ENCODE results near the gene RAB3GAP1. TPM values are rescaled to one million over a fixed set of nuclear protein-coding genes. Genes with fewer than 3 reads are reported as not detected.
"Not testable (repeated sequence)": the region's sequence is repeated elsewhere in the genome, so short reads cannot be mapped to it uniquely, and the experiment has no call there.

RAB3GAP1 gene
- total RNA-seq, 2 donors from 2014 or later: 28.5 to 29.6 TPM

- Histone ChIP-seq H3K9me3 (ENCODE audit: control insufficient read depth, low read length) (no peaks in the 10 kb centered on the region), H3K4me3 (ENCODE audit: low read length) (no peak overlapping the region), H3K9ac (ENCODE audit: extremely low read depth, low read length, poor library complexity, severe bottlenecking) (no peak overlapping the region), H3K4me1 (ENCODE audit: control insufficient read depth, insufficient read depth, low read length) (no peaks in the 10 kb centered on the region), H3K27me3 (ENCODE audit: control insufficient read depth, insufficient read depth, low read length, poor library complexity, severe bottlenecking) (no peaks in the 10 kb centered on the region), H3K27ac (ENCODE audit: low read depth, low read length) (no peak overlapping the region), H3K36me3 (ENCODE audit: control insufficient read depth, insufficient read depth, low read length) (no peaks in the 10 kb centered on the region)
- Mint-ChIP-seq H3K4me3 (no peak overlapping the region), H3K27me3 (ENCODE audit: insufficient read depth) (no peaks in the 10 kb centered on the region), H3K36me3 (ENCODE audit: low read depth) (no peaks in the 10 kb centered on the region), H3K9me3 (no peaks in the 10 kb centered on the region), H3K27ac (no peak overlapping the region), H3K4me1 (no peaks in the 10 kb centered on the region)
- no peak for TF ChIP-seq CTCF (conservative IDR thresholded peaks at IDR 0.05)
- 91 to 100% methylated on average over 4 to 5 of the region's 5 CpGs for WGBS, 2 experiments (ENCODE audit: insufficient coverage in 1 of 2, insufficient read length in 1 of 2)
- DNase-seq: no peak
These were observed 28.1 kb upstream of the RAB3GAP1 start for GRCh38 chr2:135023886-135024485.

- H3K9ac ChIP-seq (ENCODE audit: extremely low read depth, low read length, poor library complexity, severe bottlenecking): no peak overlapping the region
- no peak for TF ChIP-seq CTCF (conservative IDR thresholded peaks at IDR 0.05)
- no peak for DNase-seq
- Mint-ChIP-seq H3K4me3 (no peak overlapping the region), H3K27ac (no peak overlapping the region), H3K4me1 (no peaks in the 10 kb centered on the region), H3K9me3 (peaks cover 13% of the 10 kb centered on the region), H3K27me3 (ENCODE audit: insufficient read depth) (no peaks in the 10 kb centered on the region), H3K36me3 (ENCODE audit: low read depth) (no peaks in the 10 kb centered on the region)
- H3K27me3 ChIP-seq (ENCODE audit: control insufficient read depth, insufficient read depth, low read length, poor library complexity, severe bottlenecking): no peaks in the 10 kb centered on the region
- 50 to 94% methylated on average over 1 to 2 of the region's 2 CpGs for WGBS, 2 experiments (ENCODE audit: insufficient coverage in 1 of 2, insufficient read length in 1 of 2)
- no peak overlapping the region for H3K4me3 ChIP-seq (ENCODE audit: low read length)
- H3K27ac ChIP-seq (ENCODE audit: low read depth, low read length): no peak overlapping the region
- no peaks in the 10 kb centered on the region for H3K36me3 ChIP-seq (ENCODE audit: control insufficient read depth, insufficient read depth, low read length)
- no peaks in the 10 kb centered on the region for H3K9me3 ChIP-seq (ENCODE audit: control insufficient read depth, low read length)
- no peaks in the 10 kb centered on the region for H3K4me1 ChIP-seq (ENCODE audit: control insufficient read depth, insufficient read depth, low read length)
These were observed 22.5 kb upstream of the RAB3GAP1 start for GRCh38 chr2:135029481-135030134.

- 82 to 100% methylated on average over 1 of the region's 1 CpG for WGBS, 2 experiments (ENCODE audit: insufficient coverage in 1 of 2, insufficient read length in 1 of 2)
- Histone ChIP-seq H3K4me3 (ENCODE audit: low read length) (no peak overlapping the region), H3K27ac (ENCODE audit: low read depth, low read length) (no peak overlapping the region), H3K9me3 (ENCODE audit: control insufficient read depth, low read length) (no peaks in the 10 kb centered on the region), H3K27me3 (ENCODE audit: control insufficient read depth, insufficient read depth, low read length, poor library complexity, severe bottlenecking) (no peaks in the 10 kb centered on the region), H3K4me1 (ENCODE audit: control insufficient read depth, insufficient read depth, low read length) (no peaks in the 10 kb centered on the region), H3K9ac (ENCODE audit: extremely low read depth, low read length, poor library complexity, severe bottlenecking) (no peak overlapping the region), H3K36me3 (ENCODE audit: control insufficient read depth, insufficient read depth, low read length) (no peaks in the 10 kb centered on the region)
- peak; percentile 55 for DNase-seq
- TF ChIP-seq CTCF (conservative IDR thresholded peaks at IDR 0.05): no peak
- no peak overlapping the region for H3K27ac Mint-ChIP-seq
- no peak overlapping the region for H3K4me3 Mint-ChIP-seq
- no peaks in the 10 kb centered on the region for H3K27me3 Mint-ChIP-seq (ENCODE audit: insufficient read depth)
- H3K36me3 Mint-ChIP-seq (ENCODE audit: low read depth): no peaks in the 10 kb centered on the region
- no peaks in the 10 kb centered on the region for H3K4me1 Mint-ChIP-seq
- H3K9me3 Mint-ChIP-seq: peaks cover 22% of the 10 kb centered on the region
These were observed 21.3 kb upstream of the RAB3GAP1 start for GRCh38 chr2:135030826-135031225.

- H3K9me3 ChIP-seq (ENCODE audit: control insufficient read depth, low read length); DNase-seq; H3K27ac ChIP-seq (ENCODE audit: low read depth, low read length); H3K9ac ChIP-seq (ENCODE audit: extremely low read depth, low read length, poor library complexity, severe bottlenecking); H3K4me3 Mint-ChIP-seq; H3K27me3 ChIP-seq (ENCODE audit: control insufficient read depth, insufficient read depth, low read length, poor library complexity, severe bottlenecking); H3K27ac Mint-ChIP-seq; H3K4me1 ChIP-seq (ENCODE audit: control insufficient read depth, insufficient read depth, low read length); H3K36me3 ChIP-seq (ENCODE audit: control insufficient read depth, insufficient read depth, low read length); H3K27me3 Mint-ChIP-seq (ENCODE audit: insufficient read depth); H3K4me1 Mint-ChIP-seq; H3K36me3 Mint-ChIP-seq (ENCODE audit: low read depth); H3K4me3 ChIP-seq (ENCODE audit: low read length): not testable (repeated sequence)
- peaks cover 25% of the 10 kb centered on the region for H3K9me3 Mint-ChIP-seq
- WGBS, 2 experiments (ENCODE audit: insufficient coverage in 1 of 2, insufficient read length in 1 of 2): 96% methylated on average over 13 of the region's 33 CpGs; no CpG with 5 or more reads in 1 of the 2 experiments
These were observed 18.9 kb upstream of the RAB3GAP1 start for GRCh38 chr2:135033216-135033615.

Data from endodermal cell (in vitro differentiated cells).